GM18508 (cell line): ENCODE measurements around the gene FADS1.

ENCODE experiments used
- ATAC-seq: cut with Tn5 transposase; IDR thresholded peaks from one replicate; pipeline ENCODE4 v1.9.1; 2021; ENCODE audit warnings: moderate number of reproducible peaks; ENCODE audit not compliant: insufficient read depth, unreplicated experiment

Gene FADS1

GRCh38 chr11:61800331-61801281, 16.2 kb downstream of the FADS1 start:
- no peak for ATAC-seq

- ATAC-seq: no peak
Observed at GRCh38 chr11:61799665-61800284, 17.0 kb downstream of the FADS1 start.

- no peak for ATAC-seq
Observed at GRCh38 chr11:61797263-61797944, 19.4 kb downstream of the FADS1 start.

- ATAC-seq: no peak
Observed at GRCh38 chr11:61795876-61796526, 20.8 kb downstream of the FADS1 start.

GRCh38 chr11:61795459-61795858, 21.3 kb downstream of the FADS1 start:
- no peak for ATAC-seq

GRCh38 chr11:61794579-61794978, 22.2 kb downstream of the FADS1 start:
- no peak for ATAC-seq

GRCh38 chr11:61793829-61794204, 23.0 kb downstream of the FADS1 start:
- no peak for ATAC-seq

GRCh38 chr11:61793083-61793828, 23.5 kb downstream of the FADS1 start:
- no peak for ATAC-seq

GRCh38 chr11:61792310-61793082, 24.3 kb downstream of the FADS1 start, which contains the start of the genes FEN1 and TMEM258:
TSS of gene FEN1 (plus strand) at chr11:61792911. CDS start at chr11:61795362, 2,451 bp downstream.
TSS of gene TMEM258 (minus strand) at chr11:61792599. CDS start at chr11:61792558, 41 bp downstream.
- peak; percentile 44 for ATAC-seq

GRCh38 chr11:61791737-61792309, 25.0 kb downstream of the FADS1 start:
- no peak for ATAC-seq

GRCh38 chr11:61787928-61788491, 28.8 kb downstream of the FADS1 start:
- ATAC-seq: no peak

- ATAC-seq: no peak
Observed at GRCh38 chr11:61785837-61786402, 30.9 kb downstream of the FADS1 start.

GRCh38 chr11:61784506-61784805, 32.3 kb downstream of the FADS1 start:
- ATAC-seq: no peak

GRCh38 chr11:61783717-61784505, 32.9 kb downstream of the FADS1 start:
- no peak for ATAC-seq

GRCh38 chr11:61782841-61783240, 34.0 kb downstream of the FADS1 start:
- no peak for ATAC-seq

- no peak for ATAC-seq
Observed at GRCh38 chr11:61782299-61782698, 34.5 kb downstream of the FADS1 start.

- ATAC-seq: no peak
Observed at GRCh38 chr11:61781585-61781984, 35.2 kb downstream of the FADS1 start.
